ENCODE results near the gene SCN9A.
"Not testable (repeated sequence)": the region's sequence is repeated elsewhere in the genome, so short reads cannot be mapped to it uniquely, and the experiment has no call there.

- TF ChIP-seq, protein P1, sequence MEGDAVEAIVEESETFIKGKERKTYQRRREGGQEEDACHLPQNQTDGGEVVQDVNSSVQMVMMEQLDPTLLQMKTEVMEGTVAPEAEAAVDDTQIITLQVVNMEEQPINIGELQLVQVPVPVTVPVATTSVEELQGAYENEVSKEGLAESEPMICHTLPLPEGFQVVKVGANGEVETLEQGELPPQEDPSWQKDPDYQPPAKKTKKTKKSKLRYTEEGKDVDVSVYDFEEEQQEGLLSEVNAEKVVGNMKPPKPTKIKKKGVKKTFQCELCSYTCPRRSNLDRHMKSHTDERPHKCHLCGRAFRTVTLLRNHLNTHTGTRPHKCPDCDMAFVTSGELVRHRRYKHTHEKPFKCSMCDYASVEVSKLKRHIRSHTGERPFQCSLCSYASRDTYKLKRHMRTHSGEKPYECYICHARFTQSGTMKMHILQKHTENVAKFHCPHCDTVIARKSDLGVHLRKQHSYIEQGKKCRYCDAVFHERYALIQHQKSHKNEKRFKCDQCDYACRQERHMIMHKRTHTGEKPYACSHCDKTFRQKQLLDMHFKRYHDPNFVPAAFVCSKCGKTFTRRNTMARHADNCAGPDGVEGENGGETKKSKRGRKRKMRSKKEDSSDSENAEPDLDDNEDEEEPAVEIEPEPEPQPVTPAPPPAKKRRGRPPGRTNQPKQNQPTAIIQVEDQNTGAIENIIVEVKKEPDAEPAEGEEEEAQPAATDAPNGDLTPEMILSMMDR (IDR thresholded peaks at IDR 0.05), result not testable (repeated sequence)
- not testable (repeated sequence) for TF ChIP-seq POLR2A (IDR thresholded peaks at IDR 0.05)
Measured at GRCh38 chr2:166357950-166358321, 17.8 kb downstream of the SCN9A start.

All from adrenal gland (tissue), 5 donors.